ENCODE measurements around the gene OGG1. TPM values are rescaled to one million over a fixed set of nuclear protein-coding genes. Genes with fewer than 3 reads are reported as not detected.

OGG1 gene
- total RNA-seq, 1 experiment from 2014 or later: 38.7 TPM

DNA sequence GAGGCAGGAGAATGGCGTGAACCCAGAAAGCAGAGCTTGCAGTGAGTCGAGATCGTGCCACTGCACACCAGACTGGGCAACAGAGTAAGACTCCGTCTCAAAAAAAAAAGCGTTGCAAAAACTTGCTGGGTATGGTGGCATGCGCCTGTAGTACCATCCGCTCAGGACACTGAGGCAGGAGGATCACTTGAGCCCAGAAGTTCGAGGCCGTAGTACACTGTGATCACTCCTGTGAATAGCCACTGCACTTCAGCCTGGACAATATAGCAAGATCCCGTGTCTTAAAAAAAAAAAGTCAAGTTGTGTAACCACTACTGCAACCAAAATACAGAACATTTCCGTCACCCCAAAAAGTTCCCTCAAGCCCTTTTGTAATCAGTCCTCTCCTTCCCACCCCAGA lies 44.6 kb downstream of the OGG1 start:
- Histone ChIP-seq H4K20me1 (ENCODE audit: low read length) (no peaks in the 10 kb centered on the region), H3K27ac (ENCODE audit: low read length) (no peak overlapping the region), H3K79me2 (ENCODE audit: low read length) (peaks cover 28% of the 10 kb centered on the region), H3K4me2 (ENCODE audit: low read length) (peak overlapping the region; percentile 98), H3K4me1 (ENCODE audit: insufficient read depth, low read length) (peaks cover 11% of the 10 kb centered on the region), H3K9me3 (ENCODE audit: low read length) (no peaks in the 10 kb centered on the region), H3F3A (ENCODE audit: low read length, unreplicated experiment) (no peaks in the 10 kb centered on the region), H3K4me3 (ENCODE audit: low read length) (no peak overlapping the region), H3K27me3 (ENCODE audit: low read length) (no peaks in the 10 kb centered on the region), H3K36me3 (ENCODE audit: low read depth, low read length) (peaks cover 19% of the 10 kb centered on the region; the same call in 1 of the 2 replicates), H3K9ac (ENCODE audit: low read length) (no peak overlapping the region), H3K9me2 (replicated peaks; ENCODE audit: low read length) (no peaks in the 10 kb centered on the region), H2AFZ (ENCODE audit: low read length) (no peak overlapping the region)
- TF ChIP-seq EZH2phosphoT487 (IDR thresholded peaks at IDR 0.05; ENCODE audit: borderline replicate concordance, low read length): no peak
- no peak for TF ChIP-seq EZH2 (IDR thresholded peaks at IDR 0.05; ENCODE audit: low read length, unreplicated experiment)
- TF ChIP-seq, protein P1, sequence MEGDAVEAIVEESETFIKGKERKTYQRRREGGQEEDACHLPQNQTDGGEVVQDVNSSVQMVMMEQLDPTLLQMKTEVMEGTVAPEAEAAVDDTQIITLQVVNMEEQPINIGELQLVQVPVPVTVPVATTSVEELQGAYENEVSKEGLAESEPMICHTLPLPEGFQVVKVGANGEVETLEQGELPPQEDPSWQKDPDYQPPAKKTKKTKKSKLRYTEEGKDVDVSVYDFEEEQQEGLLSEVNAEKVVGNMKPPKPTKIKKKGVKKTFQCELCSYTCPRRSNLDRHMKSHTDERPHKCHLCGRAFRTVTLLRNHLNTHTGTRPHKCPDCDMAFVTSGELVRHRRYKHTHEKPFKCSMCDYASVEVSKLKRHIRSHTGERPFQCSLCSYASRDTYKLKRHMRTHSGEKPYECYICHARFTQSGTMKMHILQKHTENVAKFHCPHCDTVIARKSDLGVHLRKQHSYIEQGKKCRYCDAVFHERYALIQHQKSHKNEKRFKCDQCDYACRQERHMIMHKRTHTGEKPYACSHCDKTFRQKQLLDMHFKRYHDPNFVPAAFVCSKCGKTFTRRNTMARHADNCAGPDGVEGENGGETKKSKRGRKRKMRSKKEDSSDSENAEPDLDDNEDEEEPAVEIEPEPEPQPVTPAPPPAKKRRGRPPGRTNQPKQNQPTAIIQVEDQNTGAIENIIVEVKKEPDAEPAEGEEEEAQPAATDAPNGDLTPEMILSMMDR (conservative IDR thresholded peaks at IDR 0.05; ENCODE audit: low read depth, low read length): no peak
- CTCF ChIA-PET: no interaction called here
- ATAC-seq (no peak), DNase-seq (no peak)
- POLR2A ChIA-PET (ENCODE audit: unreplicated experiment): no interaction called here
- intact Hi-C loops (cut with micrococcal nuclease): loop anchor here (5.0 kb wide), 1 partner anchor 77 kb away; no protein-coding TSS in a partner anchor
- no TSS peak for BruUV-seq (replicated peaks)

DNA sequence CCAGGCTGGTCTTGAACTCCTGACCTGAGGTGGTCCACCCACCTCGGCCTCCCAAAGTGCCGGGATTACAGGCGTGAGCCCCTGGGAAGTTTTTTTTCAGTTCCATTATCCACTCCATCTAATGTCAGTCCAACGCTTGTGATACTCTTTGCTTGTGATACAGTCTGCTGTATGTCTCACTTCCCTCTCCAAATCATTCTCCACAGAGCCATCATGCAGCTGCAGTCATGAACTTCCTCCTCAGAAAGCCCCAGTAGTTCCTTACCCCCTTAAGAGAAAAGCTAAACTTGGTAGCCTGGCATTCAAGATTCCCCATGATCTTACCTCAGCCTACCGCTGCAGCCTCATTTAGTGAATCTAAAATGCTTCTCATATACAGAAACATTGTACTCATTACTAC lies 45.5 kb downstream of the OGG1 start:
- no peak overlapping the region for H3K27ac ChIP-seq (ENCODE audit: low read length)
- peaks cover 11% of the 10 kb centered on the region for H3K4me1 ChIP-seq (ENCODE audit: insufficient read depth, low read length)
- H2AFZ ChIP-seq (ENCODE audit: low read length): no peak overlapping the region
- no TSS peak for BruUV-seq (replicated peaks)
- no peaks in the 10 kb centered on the region for H3F3A ChIP-seq (ENCODE audit: low read length, unreplicated experiment)
- no peaks in the 10 kb centered on the region for H3K9me2 ChIP-seq (replicated peaks; ENCODE audit: low read length)
- H3K4me3 ChIP-seq (ENCODE audit: low read length): no peak overlapping the region
- H3K36me3 ChIP-seq (ENCODE audit: low read depth, low read length): peaks cover 26% of the 10 kb centered on the region
- CTCF ChIA-PET: no interaction called here
- no peaks in the 10 kb centered on the region for H4K20me1 ChIP-seq (ENCODE audit: low read length)
- ATAC-seq (no peak), DNase-seq (no peak)
- intact Hi-C loops (cut with micrococcal nuclease): no loop called here
- no peak overlapping the region for H3K4me2 ChIP-seq (ENCODE audit: low read length)
- no peaks in the 10 kb centered on the region for H3K9me3 ChIP-seq (ENCODE audit: low read length)
- POLR2A ChIA-PET (ENCODE audit: unreplicated experiment): no interaction called here
- peaks cover 28% of the 10 kb centered on the region for H3K79me2 ChIP-seq (ENCODE audit: low read length)
- H3K27me3 ChIP-seq (ENCODE audit: low read length): no peaks in the 10 kb centered on the region
- TF ChIP-seq, protein P1 (conservative IDR thresholded peaks at IDR 0.05; ENCODE audit: low read depth, low read length): no peak
- no peak for TF ChIP-seq EZH2 (IDR thresholded peaks at IDR 0.05; ENCODE audit: low read length, unreplicated experiment)
- TF ChIP-seq EZH2phosphoT487 (IDR thresholded peaks at IDR 0.05; ENCODE audit: borderline replicate concordance, low read length): no peak
- no peak overlapping the region for H3K9ac ChIP-seq (ENCODE audit: low read length)

DNA sequence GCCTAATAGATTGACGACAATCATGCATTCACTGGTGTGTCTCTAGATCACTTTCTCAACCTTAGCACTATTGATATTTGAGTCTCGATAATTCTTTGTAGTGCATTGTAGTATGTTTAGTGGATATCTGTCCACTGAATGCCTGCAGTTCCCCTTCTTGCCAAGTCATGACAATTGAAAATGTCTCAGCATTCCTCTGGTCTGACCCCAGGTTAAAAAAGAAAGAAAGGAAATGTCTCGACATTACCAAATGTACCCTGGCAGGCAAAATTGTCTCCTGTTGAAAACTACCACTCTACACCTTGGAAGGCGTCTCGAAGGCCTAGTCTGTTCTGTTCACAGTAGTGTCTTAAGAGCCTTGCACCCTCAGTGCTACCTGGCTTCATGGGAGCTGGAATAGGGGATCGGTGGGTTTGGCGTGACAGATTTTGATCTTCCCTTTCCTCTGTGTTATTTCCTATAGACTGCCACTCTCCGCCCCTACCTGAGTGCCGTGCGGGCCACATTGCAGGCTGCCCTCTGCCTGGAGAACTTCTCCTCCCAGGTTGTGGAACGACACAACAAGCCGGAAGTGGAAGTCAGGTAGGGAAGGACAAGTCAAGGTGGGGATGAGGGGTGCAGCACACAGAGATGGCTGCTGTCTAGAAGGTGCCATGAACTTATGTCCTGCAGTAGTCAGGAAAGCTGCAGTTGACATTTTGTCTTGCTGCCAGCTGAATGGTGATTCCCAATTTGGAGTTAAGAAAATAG lies 47.6 kb downstream of the OGG1 start:
- H3K4me2 ChIP-seq (ENCODE audit: low read length): no peak overlapping the region
- peaks cover 7% of the 10 kb centered on the region for H3K4me1 ChIP-seq (ENCODE audit: insufficient read depth, low read length)
- H3K27me3 ChIP-seq (ENCODE audit: low read length): no peaks in the 10 kb centered on the region
- peaks cover 28% of the 10 kb centered on the region for H3K79me2 ChIP-seq (ENCODE audit: low read length)
- H3K36me3 ChIP-seq (ENCODE audit: low read depth, low read length): peaks cover 41% of the 10 kb centered on the region
- no peaks in the 10 kb centered on the region for H3K9me3 ChIP-seq (ENCODE audit: low read length)
- H2AFZ ChIP-seq (ENCODE audit: low read length): no peak overlapping the region
- no peaks in the 10 kb centered on the region for H4K20me1 ChIP-seq (ENCODE audit: low read length)
- no peaks in the 10 kb centered on the region for H3K9me2 ChIP-seq (replicated peaks; ENCODE audit: low read length)
- H3F3A ChIP-seq (ENCODE audit: low read length, unreplicated experiment): no peaks in the 10 kb centered on the region
- no TSS peak for BruUV-seq (replicated peaks)
- H3K27ac ChIP-seq (ENCODE audit: low read length): no peak overlapping the region
- no peak overlapping the region for H3K4me3 ChIP-seq (ENCODE audit: low read length)
- H3K9ac ChIP-seq (ENCODE audit: low read length): no peak overlapping the region
- intact Hi-C loops (cut with micrococcal nuclease): no loop called here
- ATAC-seq (no peak), DNase-seq (no peak)
- CTCF ChIA-PET: no interaction called here
- TF ChIP-seq, protein P1 (conservative IDR thresholded peaks at IDR 0.05; ENCODE audit: low read depth, low read length): no peak
- TF ChIP-seq EZH2phosphoT487 (IDR thresholded peaks at IDR 0.05; ENCODE audit: borderline replicate concordance, low read length): no peak
- POLR2A ChIA-PET (ENCODE audit: unreplicated experiment): no interaction called here

Measured in PC-3 (cell line).